Astrocyte of the cerebellum (primary cell): ENCODE results near the gene PXT1.

ENCODE experiments used
- DNase-seq: peaks from one replicate; pipeline ENCODE4 v3.0.0-alpha.2; 2011; ENCODE audit warnings: low read depth
- H3K4me3 ChIP-seq: 2 replicates; pipeline ENCODE4 v1.5.1; 2011; ENCODE audit warnings: mild to moderate bottlenecking, low read depth, low read length, moderate library complexity
- in situ Hi-C: cut with HindIII; loops from 2 replicates; pipeline ENCODE4 v1.10.0; 2017; ENCODE audit warnings: low sequenced_read_pairs
- TF ChIP-seq, protein P1 (sequence below): IDR thresholded peaks from 2 replicates; pipeline ENCODE4 v1.5.1; 2012; ENCODE audit warnings: low read length, low read depth, moderate library complexity, mild to moderate bottlenecking; ENCODE audit errors: missing control alignments

Gene PXT1

DNA sequence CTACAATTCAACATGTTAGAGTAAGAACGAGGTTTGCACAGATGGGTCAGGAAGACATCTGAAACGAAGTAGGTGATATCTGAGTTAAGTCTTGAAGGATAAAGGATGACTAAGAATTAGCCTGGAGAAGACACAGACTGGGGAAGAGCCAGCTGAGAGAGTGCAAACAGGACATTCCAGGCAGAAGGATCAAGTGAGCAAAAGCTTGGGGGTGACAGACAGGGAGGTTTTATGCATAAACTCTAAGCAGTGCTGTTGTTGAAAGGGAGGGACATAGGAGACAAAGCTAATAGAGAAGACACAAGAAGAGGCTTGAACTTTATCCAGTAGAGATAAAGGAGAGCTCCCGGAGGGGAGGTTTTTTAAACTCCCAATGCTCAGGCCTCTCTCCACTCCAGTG is 40.2 kb downstream of the PXT1 start:
- TF ChIP-seq, protein P1, sequence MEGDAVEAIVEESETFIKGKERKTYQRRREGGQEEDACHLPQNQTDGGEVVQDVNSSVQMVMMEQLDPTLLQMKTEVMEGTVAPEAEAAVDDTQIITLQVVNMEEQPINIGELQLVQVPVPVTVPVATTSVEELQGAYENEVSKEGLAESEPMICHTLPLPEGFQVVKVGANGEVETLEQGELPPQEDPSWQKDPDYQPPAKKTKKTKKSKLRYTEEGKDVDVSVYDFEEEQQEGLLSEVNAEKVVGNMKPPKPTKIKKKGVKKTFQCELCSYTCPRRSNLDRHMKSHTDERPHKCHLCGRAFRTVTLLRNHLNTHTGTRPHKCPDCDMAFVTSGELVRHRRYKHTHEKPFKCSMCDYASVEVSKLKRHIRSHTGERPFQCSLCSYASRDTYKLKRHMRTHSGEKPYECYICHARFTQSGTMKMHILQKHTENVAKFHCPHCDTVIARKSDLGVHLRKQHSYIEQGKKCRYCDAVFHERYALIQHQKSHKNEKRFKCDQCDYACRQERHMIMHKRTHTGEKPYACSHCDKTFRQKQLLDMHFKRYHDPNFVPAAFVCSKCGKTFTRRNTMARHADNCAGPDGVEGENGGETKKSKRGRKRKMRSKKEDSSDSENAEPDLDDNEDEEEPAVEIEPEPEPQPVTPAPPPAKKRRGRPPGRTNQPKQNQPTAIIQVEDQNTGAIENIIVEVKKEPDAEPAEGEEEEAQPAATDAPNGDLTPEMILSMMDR, result no peak
- no peak for DNase-seq
- in situ Hi-C loops, result no loop called here
- H3K4me3 ChIP-seq, result no peak overlapping the region

DNA sequence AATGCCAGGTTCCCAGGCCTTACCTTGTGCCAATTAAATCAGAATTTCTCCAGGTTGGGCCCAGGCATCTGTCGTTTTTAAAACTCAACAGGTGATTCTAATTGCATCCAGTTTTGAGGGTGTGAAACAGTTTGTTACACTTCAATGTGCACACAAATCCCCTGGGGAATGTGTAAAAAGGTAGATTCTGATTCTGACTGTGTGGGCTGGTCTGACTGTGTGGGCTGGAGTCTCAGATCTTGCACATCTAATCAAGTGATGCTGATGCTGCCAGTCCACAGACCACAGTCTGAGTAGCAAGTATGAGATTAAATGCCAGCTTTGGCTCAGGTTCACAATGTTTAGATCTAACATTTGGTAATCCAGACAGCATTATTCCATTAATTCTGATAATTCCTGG is 42.7 kb downstream of the PXT1 start:
- H3K4me3 ChIP-seq, result no peak overlapping the region
- in situ Hi-C loops, result no loop called here
- TF ChIP-seq, protein P1, result no peak
- DNase-seq, result no peak

DNA sequence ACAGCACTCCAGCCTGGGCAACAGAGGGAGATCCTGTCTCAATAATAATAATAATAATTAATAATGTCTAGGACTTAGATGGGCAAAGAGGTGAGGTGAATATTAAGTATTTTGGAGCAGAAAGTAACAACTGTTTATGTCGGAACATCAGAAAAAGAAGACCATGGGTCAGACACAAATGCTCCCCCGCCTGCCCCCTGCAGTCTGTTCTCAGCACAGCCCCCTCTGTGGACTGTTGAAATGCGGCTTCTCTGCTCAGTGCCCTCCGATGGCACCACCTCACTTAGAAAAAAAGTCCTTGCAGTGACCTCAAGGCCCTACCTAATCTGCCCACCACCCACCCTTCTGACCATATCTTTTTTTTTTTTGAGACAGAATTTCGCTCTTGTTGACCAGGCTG is 50.0 kb downstream of the PXT1 start:
- in situ Hi-C loops, result no loop called here
- TF ChIP-seq, protein P1, result no peak
- DNase-seq, result no peak
- no peak overlapping the region for H3K4me3 ChIP-seq

DNA sequence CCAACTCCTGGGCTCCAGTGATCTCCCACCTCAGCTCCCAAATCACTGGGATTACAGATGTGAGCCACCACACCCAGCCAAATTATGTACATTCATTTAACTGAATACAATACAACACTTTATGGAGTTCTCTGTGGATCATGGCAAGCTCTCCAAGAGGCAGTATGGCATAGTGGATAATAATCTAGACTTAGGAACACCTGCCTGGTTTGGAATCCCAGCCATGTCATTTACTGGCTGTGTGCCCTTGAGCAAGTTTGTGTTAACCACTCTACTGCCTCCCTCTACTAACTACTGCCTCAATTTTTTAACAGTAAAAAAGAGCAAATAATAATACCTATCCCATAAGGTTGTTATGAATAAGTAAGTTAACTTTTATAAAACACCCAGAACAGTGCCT is 53.3 kb downstream of the PXT1 start:
- TF ChIP-seq, protein P1, result no peak
- no peak overlapping the region for H3K4me3 ChIP-seq
- in situ Hi-C loops, result no loop called here
- DNase-seq, result no peak

DNA sequence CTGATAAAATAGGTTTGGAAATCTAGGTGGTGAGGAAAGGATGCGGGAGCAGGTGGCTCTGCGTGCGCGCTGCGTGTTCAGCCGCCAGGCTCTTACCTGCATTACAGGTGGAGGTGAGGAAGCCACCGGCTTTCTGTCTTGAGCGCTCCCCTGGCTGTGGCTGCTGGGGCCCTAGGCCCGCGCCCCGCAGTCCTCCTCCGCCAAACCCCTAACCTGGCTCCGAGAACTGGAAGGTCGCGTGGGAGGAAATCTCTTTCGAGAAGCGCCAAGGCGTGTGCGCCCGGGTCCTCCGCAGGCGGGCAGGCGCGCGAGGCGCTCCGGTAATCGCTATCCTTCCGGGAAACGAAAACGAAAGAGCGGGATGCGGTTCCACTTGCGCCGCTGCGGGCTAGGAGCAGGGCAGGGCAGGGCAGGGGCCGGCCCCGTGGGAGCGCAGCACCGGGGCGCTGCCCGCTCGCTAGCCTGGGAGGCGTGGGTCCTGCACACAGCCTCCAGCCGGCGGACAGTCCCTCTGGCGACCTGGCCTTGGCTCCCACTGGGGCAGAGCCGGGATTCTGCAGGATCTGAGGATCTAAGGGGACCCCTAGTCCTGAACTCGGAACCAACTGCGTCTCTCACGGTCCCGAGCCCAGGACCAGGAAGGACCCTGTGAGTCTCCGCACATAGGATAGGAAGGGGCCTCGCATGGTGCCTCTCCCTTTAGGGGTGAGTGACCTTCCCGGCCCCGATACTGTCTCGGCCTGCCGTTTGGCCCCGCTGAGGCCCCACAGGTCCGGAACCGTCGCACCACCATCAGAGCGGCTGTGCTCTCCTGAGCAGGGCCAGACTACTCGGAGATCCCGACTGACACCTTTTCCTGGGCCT is 55.0 kb downstream of the PXT1 start, which contains the start of gene ETV7:
Gene ETV7, minus strand, starts transcription at position 230 of the 864 bp plus-strand sequence. Its CDS starts 128 bp downstream, at position 102.
- TF ChIP-seq, protein P1, result no peak
- in situ Hi-C loops, result no loop called here
- peak within 1 kb of the TSS; percentile 49 for H3K4me3 ChIP-seq
- DNase-seq, result no peak

DNA sequence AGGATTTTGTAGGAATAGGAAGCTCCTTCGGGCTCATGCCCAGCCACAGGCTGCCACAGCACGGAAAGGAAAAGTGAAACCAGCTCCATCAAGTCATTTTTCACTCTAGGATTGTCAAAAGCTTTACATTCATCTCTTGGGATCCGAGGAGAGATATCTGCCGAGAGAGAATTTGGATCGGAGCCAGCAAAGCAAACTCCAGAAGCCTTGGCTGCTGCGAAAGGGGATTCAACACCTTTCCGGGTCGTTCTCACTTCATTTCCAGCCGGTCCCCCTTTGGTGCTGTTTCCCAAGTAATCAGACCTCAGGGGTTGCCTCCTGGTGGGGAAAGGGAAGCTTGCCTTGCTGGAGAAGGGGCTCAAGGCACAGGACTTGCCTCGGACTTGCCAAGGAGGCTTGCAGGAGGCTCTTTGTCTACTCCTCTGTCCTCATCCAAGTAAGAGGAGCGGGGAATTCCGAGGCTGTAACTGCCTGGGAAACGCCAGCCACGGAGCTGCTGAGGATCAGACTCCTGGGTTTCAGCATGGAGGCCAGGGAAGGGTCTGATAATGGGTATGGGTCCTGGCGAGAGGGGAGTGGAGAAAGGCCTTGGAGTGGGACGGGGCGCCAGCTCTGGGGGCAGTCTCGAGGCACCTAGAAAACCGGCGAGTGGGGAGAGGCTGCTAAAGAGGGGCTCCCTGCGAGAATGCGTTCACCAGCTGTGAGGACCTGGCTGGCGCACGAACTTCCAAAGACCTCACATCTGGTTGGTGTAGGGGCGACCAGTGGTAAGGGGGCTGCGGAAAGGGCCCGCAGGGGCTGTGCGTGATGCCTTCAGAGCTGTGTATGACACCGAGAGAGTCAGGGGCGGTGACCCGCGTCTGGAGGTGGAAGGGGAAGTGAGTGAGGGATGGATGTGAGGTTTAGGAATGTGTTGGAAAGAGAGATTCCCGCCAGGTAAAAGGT is 55.9 kb downstream of the PXT1 start:
- peak overlapping the region; percentile 49 for H3K4me3 ChIP-seq
- in situ Hi-C loops, result no loop called here
- TF ChIP-seq, protein P1, result peak; percentile 29
- DNase-seq, result peak; percentile 23
